NCI-H345 (cell line): ENCODE measurements around the gene UNC45A.
"Not testable (repeated sequence)": the region's sequence is repeated elsewhere in the genome, so short reads cannot be mapped to it uniquely, and the experiment has no call there.

Source experiments
- DNase-seq: peaks from one replicate; lab custom pipeline; 2025; lab: John Stamatoyannopoulos, UW

Gene UNC45A

GRCh38 chr15:90902840-90903732 lies 32.0 kb upstream of the UNC45A start, which contains the start of gene MAN2A2:
TSS of gene MAN2A2 (plus strand) at chr15:90903302. CDS start at chr15:90904208, 906 bp downstream.
- DNase-seq = peak; percentile 38

- peak; percentile 16 for DNase-seq
Measured at GRCh38 chr15:90903733-90904536, 31.1 kb upstream of the UNC45A start.

GRCh38 chr15:90904746-90905145 lies 30.3 kb upstream of the UNC45A start:
- no peak for DNase-seq

GRCh38 chr15:90905306-90906180 lies 29.5 kb upstream of the UNC45A start:
- no peak for DNase-seq

- no peak for DNase-seq
Measured at GRCh38 chr15:90906181-90906849, 28.8 kb upstream of the UNC45A start.

- no peak for DNase-seq
Measured at GRCh38 chr15:90907051-90907660, 27.9 kb upstream of the UNC45A start.

GRCh38 chr15:90907838-90908507 lies 27.1 kb upstream of the UNC45A start:
- no peak for DNase-seq

- not testable (repeated sequence) for DNase-seq
Measured at GRCh38 chr15:90909449-90909848, 25.6 kb upstream of the UNC45A start.

GRCh38 chr15:90909976-90910375 lies 25.1 kb upstream of the UNC45A start:
- no peak for DNase-seq

- no peak for DNase-seq
Measured at GRCh38 chr15:90910441-90911301, 24.4 kb upstream of the UNC45A start.

GRCh38 chr15:90911302-90911623 lies 23.8 kb upstream of the UNC45A start:
- no peak for DNase-seq

- DNase-seq = no peak
Measured at GRCh38 chr15:90911906-90912769, 22.9 kb upstream of the UNC45A start.

- no peak for DNase-seq
Measured at GRCh38 chr15:90912770-90913075, 22.4 kb upstream of the UNC45A start.

GRCh38 chr15:90913398-90913944 lies 21.6 kb upstream of the UNC45A start:
- DNase-seq = no peak

GRCh38 chr15:90914305-90915080 lies 20.6 kb upstream of the UNC45A start:
- DNase-seq = no peak

- DNase-seq = no peak
Measured at GRCh38 chr15:90915216-90915807, 19.8 kb upstream of the UNC45A start.

GRCh38 chr15:90915808-90916440 lies 19.2 kb upstream of the UNC45A start:
- no peak for DNase-seq
